H1 (cell line): ENCODE measurements around the gene ZNF302. TPM values are rescaled to one million over a fixed set of nuclear protein-coding genes. Genes with fewer than 3 reads are reported as not detected.

ENCODE experiments used
- SAP30 ChIP-seq: fragments of 300-600 bp; sonication (generic); IDR thresholded peaks from 2 replicates; pipeline ENCODE4 v1.7.1; 2012; ENCODE audit warnings: low read length, moderate library complexity, mild to moderate bottlenecking, inconsistent platforms; ENCODE audit not compliant: insufficient read depth, insufficient replicate concordance
- polyA plus RNA-seq, 7 experiments: library from polyadenylated mRNA; depleted of rRNA in 3 of 7; stranded (reverse) in 5 of 7; unstranded in 2 of 7; fragments of >200 nt in 5 of 7; fragments of 200-250 nt in 2 of 7; gene quantifications; 1 replicate in 5 of 7; 2 replicates in 1 of 7; 4 replicates in 1 of 7; pipeline versions ENCODE4 v1.2.1 to v1.2.3, GENCODE V29; 2011 to 2013; ENCODE audit warnings: missing spikeins in 2 of 7, mixed read lengths in 2 of 7
- total RNA-seq: library from RNA; stranded (reverse); fragmentation: NEBNext Ultra II Directional; extraction: Animal tissue kit (Norgen Biotek cat#: 25700); gene quantifications from 2 replicates; pipeline ENCODE4 v1.2.1, GENCODE V29; 2021

Gene ZNF302
- total and polyA plus RNA-seq, 2 of the 8 experiments (the other 6 are each of a cell fraction or from before 2014, with no cell fraction given): 9.1 to 20.4 TPM

DNA sequence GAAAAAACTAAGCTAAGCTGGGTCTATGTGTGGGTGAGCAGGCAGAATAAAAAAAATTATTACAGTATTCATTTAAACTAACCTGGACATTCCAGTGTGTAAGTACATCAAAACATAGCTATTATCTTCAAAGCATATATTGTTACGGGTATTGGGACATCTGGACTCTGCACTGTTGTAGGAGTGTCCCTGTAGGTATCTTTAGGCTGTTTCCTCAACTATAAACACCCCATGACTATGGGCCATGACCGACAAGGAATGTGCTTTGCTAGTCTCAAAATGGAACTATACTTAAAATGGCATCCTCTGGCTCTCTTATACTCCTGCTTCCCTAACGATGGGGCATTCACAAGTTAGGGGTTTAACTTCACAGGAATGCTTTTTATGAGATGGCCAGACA, 3.9 kb upstream of the ZNF302 start (continued):
- no peak for TF ChIP-seq SAP30
- TF ChIP-seq, all 59 proteins: peak for 0
